Neural cell (in vitro differentiated cells): Measurements from ENCODE around the gene USP53. TPM values are rescaled to one million over a fixed set of nuclear protein-coding genes. Genes with fewer than 3 reads are reported as not detected.
"Not testable (repeated sequence)": the region's sequence is repeated elsewhere in the genome, so short reads cannot be mapped to it uniquely, and the experiment has no call there.

Source experiments
- H2AFZ ChIP-seq: fragments of 200-600, 300-800 bp; sonication (generic), shearing (Covaris generic); 2 replicates; pipeline ENCODE4 v1.6.0; 2014; ENCODE audit warnings: low read depth, mild to moderate bottlenecking, antibody characterized with exemption, low read length, moderate library complexity
- H3F3A ChIP-seq: fragments of 200-600 bp; shearing (Covaris generic); 2 replicates; pipeline ENCODE4 v1.6.1; 2016; ENCODE audit warnings: mild to moderate bottlenecking, moderate library complexity, mixed read lengths, antibody characterized with exemption, low read length; ENCODE audit not compliant: insufficient read depth, poor library complexity, severe bottlenecking
- H3K27ac ChIP-seq: fragments of 200-600, 300-800 bp; sonication (generic), shearing (Covaris generic); 2 replicates; pipeline ENCODE4 v1.5.1; 2014; ENCODE audit warnings: mild to moderate bottlenecking, low read length, moderate library complexity
- H3K27me3 ChIP-seq: fragments of 300-800, 200-600 bp; sonication (generic), shearing (Covaris generic); 2 replicates; pipeline ENCODE4 v1.6.0; 2014; ENCODE audit warnings: mild to moderate bottlenecking, low read depth, low read length, moderate library complexity; ENCODE audit not compliant: insufficient read depth
- H3K36me3 ChIP-seq: fragments of 300-800, 200-600 bp; sonication (generic), shearing (Covaris generic); 2 replicates; pipeline ENCODE4 v1.5.1; 2014; ENCODE audit warnings: mild to moderate bottlenecking, antibody characterized with exemption, low read length, moderate library complexity; ENCODE audit not compliant: insufficient read depth
- H3K4me2 ChIP-seq: fragments of 300-800, 200-600 bp; sonication (generic), shearing (Covaris generic); 2 replicates; pipeline ENCODE4 v1.6.0; 2014; ENCODE audit warnings: mild to moderate bottlenecking, low read length
- H3K4me3 ChIP-seq: fragments of 300-800, 200-600 bp; sonication (generic), shearing (Covaris generic); 2 replicates; pipeline ENCODE4 v1.5.1; 2014; ENCODE audit warnings: mild to moderate bottlenecking, low read length, moderate library complexity
- H3K79me2 ChIP-seq: fragments of 200-600 bp; shearing (Covaris generic); replicated peaks from 2 replicates; pipeline ENCODE4 v1.6.0; 2014; ENCODE audit warnings: mild to moderate bottlenecking, low read length, moderate library complexity; ENCODE audit not compliant: insufficient read depth
- H3K9ac ChIP-seq: fragments of 300-800, 200-600 bp; sonication (generic), shearing (Covaris generic); 2 replicates; pipeline ENCODE4 v1.6.1; 2016; ENCODE audit warnings: mild to moderate bottlenecking, low read length, mixed read lengths
- H3K9me2 ChIP-seq: fragments of 200-600 bp; shearing (Covaris generic); 2 replicates; pipeline ENCODE4 v1.6.1; 2016; ENCODE audit warnings: mild to moderate bottlenecking, low read length, mixed read lengths; ENCODE audit not compliant: insufficient read depth
- H3K9me3 ChIP-seq: fragments of 200-600, 300-800 bp; sonication (generic), shearing (Covaris generic); 2 replicates; pipeline ENCODE4 v1.6.1; 2016; ENCODE audit warnings: mild to moderate bottlenecking, mixed run types, low read length, moderate library complexity, mixed read lengths
- H4K20me1 ChIP-seq: fragments of 200-600 bp; shearing (Covaris generic); 2 replicates; pipeline ENCODE4 v1.6.1; 2016; ENCODE audit warnings: mild to moderate bottlenecking, mixed run types; ENCODE audit not compliant: insufficient read depth
- CTCF ChIP-seq: fragments of 450-650 bp; IDR thresholded peaks from 2 replicates; pipeline ENCODE4 v1.5.1; 2014; ENCODE audit warnings: antibody characterized with exemption, mild to moderate bottlenecking, moderate library complexity; ENCODE audit not compliant: poor library complexity, severe bottlenecking
- EP300 ChIP-seq: fragments of 450-650 bp; conservative IDR thresholded peaks from 2 replicates; pipeline ENCODE4 v1.6.1; 2014; ENCODE audit warnings: antibody characterized with exemption, mild to moderate bottlenecking, moderate library complexity; ENCODE audit not compliant: poor library complexity, severe bottlenecking
- EZH2 ChIP-seq: fragments of 200-600, 300-800 bp; shearing (Covaris generic), sonication (generic); IDR thresholded peaks from 2 replicates; pipeline ENCODE4 v1.6.1; 2014; ENCODE audit warnings: antibody characterized with exemption, low read length, borderline replicate concordance, mild to moderate bottlenecking; ENCODE audit not compliant: insufficient read depth, poor library complexity, severe bottlenecking
- MXI1 ChIP-seq: fragments of 450-650 bp; conservative IDR thresholded peaks from 2 replicates; pipeline ENCODE4 v1.6.1; 2014; ENCODE audit warnings: antibody characterized with exemption, mild to moderate bottlenecking; ENCODE audit not compliant: poor library complexity, severe bottlenecking
- POLR2AphosphoS5 ChIP-seq: IDR thresholded peaks from 2 replicates; pipeline ENCODE4 v1.6.1; 2012
- RAD21 ChIP-seq: fragments of 450-650 bp; conservative IDR thresholded peaks from 2 replicates; pipeline ENCODE4 v1.6.1; 2014; ENCODE audit warnings: antibody characterized with exemption, mild to moderate bottlenecking, moderate library complexity
- REST ChIP-seq: IDR thresholded peaks from 2 replicates; pipeline ENCODE4 v1.6.1; 2012; ENCODE audit warnings: borderline replicate concordance
- SMC3 ChIP-seq: fragments of 450-650 bp; conservative IDR thresholded peaks from 2 replicates; pipeline ENCODE4 v1.6.1; 2014; ENCODE audit warnings: antibody characterized with exemption, mild to moderate bottlenecking, moderate library complexity; ENCODE audit not compliant: poor library complexity
- TAF1 ChIP-seq: IDR thresholded peaks from 2 replicates; pipeline ENCODE4 v1.6.1; 2012; ENCODE audit warnings: low read depth
- polyA plus RNA-seq: library from polyadenylated mRNA; depleted of rRNA; stranded (reverse); fragments of >200 nt; gene quantifications from 2 replicates; pipeline ENCODE4 v1.2.3, GENCODE V29; 2014

Gene USP53
- polyA plus RNA-seq, 1 donor from 2014 or later, result 5.0 TPM

- Histone ChIP-seq H3K27me3 (no peaks in the 10 kb centered on the region), H4K20me1 (no peaks in the 10 kb centered on the region), H3K4me2 (no peak overlapping the region), H3K36me3 (no peaks in the 10 kb centered on the region), H3K4me3 (no peak overlapping the region), H3F3A (no peaks in the 10 kb centered on the region), H3K9ac (no peak overlapping the region), H3K9me3 (no peaks in the 10 kb centered on the region), H3K9me2 (no peaks in the 10 kb centered on the region), H3K79me2 (no peaks in the 10 kb centered on the region), H3K27ac (no peak overlapping the region), H2AFZ (no peak overlapping the region)
- no peak for TF ChIP-seq TAF1
- no peak for TF ChIP-seq REST
- TF ChIP-seq EP300, result no peak
- no peak for TF ChIP-seq RAD21
These were observed 117.5 kb downstream of the USP53 start for GRCh38 chr4:119329835-119330620.

GRCh38 chr4:119336332-119336979, 123.9 kb downstream of the USP53 start:
- not testable (repeated sequence) for H3K36me3 ChIP-seq, H3K27ac ChIP-seq, H3K79me2 ChIP-seq, H3F3A ChIP-seq, H3K9me2 ChIP-seq, H3K9ac ChIP-seq, H3K27me3 ChIP-seq, H3K9me3 ChIP-seq, H3K4me2 ChIP-seq, H2AFZ ChIP-seq, H3K4me3 ChIP-seq, H4K20me1 ChIP-seq

- H3K79me2 ChIP-seq, result no peaks in the 10 kb centered on the region
- no peak overlapping the region for H3K9ac ChIP-seq
- no peaks in the 10 kb centered on the region for H3F3A ChIP-seq
- no peaks in the 10 kb centered on the region for H3K27me3 ChIP-seq
- no peaks in the 10 kb centered on the region for H3K9me2 ChIP-seq
- no peak overlapping the region for H3K4me3 ChIP-seq
- H4K20me1 ChIP-seq, result no peaks in the 10 kb centered on the region
- no peaks in the 10 kb centered on the region for H3K9me3 ChIP-seq
- no peaks in the 10 kb centered on the region for H3K36me3 ChIP-seq
- no peak overlapping the region for H3K4me2 ChIP-seq
- TF ChIP-seq CTCF, result no peak
- TF ChIP-seq EP300, result no peak
- TF ChIP-seq REST, result no peak
- TF ChIP-seq SMC3, result no peak
- no peak for TF ChIP-seq MXI1
- TF ChIP-seq POLR2AphosphoS5, result no peak
- TF ChIP-seq RAD21, result no peak
- no peak for TF ChIP-seq EZH2
- TF ChIP-seq TAF1, result no peak
- H2AFZ ChIP-seq, result no peak overlapping the region
- no peak overlapping the region for H3K27ac ChIP-seq
These were observed 124.5 kb downstream of the USP53 start for GRCh38 chr4:119337010-119337409.
